K562 (cell line): ENCODE results near the gene ALS2CL. TPM values are rescaled to one million over a fixed set of nuclear protein-coding genes. Genes with fewer than 3 reads are reported as not detected.

Experiments used
- ATAC-seq: fragments of 200-7000 bp; cut with Tn5 transposase; 3 replicates; pipeline ENCODE4 v1.9.1; 2020; ENCODE audit warnings: moderate library complexity
- BruUV-seq: library from RNA; stranded (reverse); fragments of 400-500 nt; replicated peaks from 2 replicates; lab custom pipeline; 2021; lab: Mats Ljungman, UMichigan
- CTCF ChIA-PET: fragments of 300-600 bp; formaldehyde crosslinking; extraction: SDS; loops from one replicate; lab custom pipeline; 2021; ENCODE audit warnings: low intra/inter-chr PET ratio; lab: Yijun Ruan, JAX
- POLR2A ChIA-PET: fragments of 300-600, 350-650 bp; sonication (Branson Sonifier 250); formaldehyde crosslinking; extraction: SDS; loops from one replicate; lab custom pipeline; 2021; ENCODE audit warnings: antibody characterized with exemption, inconsistent platforms; lab: Yijun Ruan, JAX
- DNase-seq, 4 experiments: peaks; one replicate each; pipeline versions ENCODE4 v3.0.0 to v3.0.0-alpha.2; 2011 to 2018; ENCODE audit warnings: low spot score in 3 of 4, mixed read lengths in 3 of 4; ENCODE audit errors: extremely low read depth in 1 of 4
- FAIRE-seq: peaks from 2 replicates; lab custom pipeline; 2011; peaks lifted over from hg19 to GRCh38; lab: Jason Lieb, UNC
- H2AFZ ChIP-seq: 2 replicates; pipeline ENCODE4 v1.6.0; 2011; ENCODE audit warnings: low read depth, low read length, control low read depth, inconsistent platforms
- H3K27ac ChIP-seq: fragments of 200-600 bp; 3 replicates; pipeline ENCODE4 v1.8.0; 2011; ENCODE audit warnings: low read depth, mild to moderate bottlenecking, control low read depth, inconsistent platforms, low read length, moderate library complexity, mixed read lengths; ENCODE audit errors: extremely low read depth
- H3K27me3 ChIP-seq, 2 experiments: fragments of 300-600 bp in 1 of 2; 2 replicates in 1 of 2; 3 replicates in 1 of 2; pipeline versions ENCODE4 v1.6.0 to v1.8.0; 2011; ENCODE audit warnings: inconsistent platforms in 2 of 2, low read length in 2 of 2, mild to moderate bottlenecking in 1 of 2, mixed read lengths in 1 of 2, moderate library complexity in 1 of 2; ENCODE audit not compliant: control insufficient read depth in 2 of 2, insufficient read depth in 2 of 2
- H3K36me3 ChIP-seq: fragments of 300-600 bp; 3 replicates; pipeline ENCODE4 v1.8.0; 2011; ENCODE audit warnings: mild to moderate bottlenecking, low read length, inconsistent platforms; ENCODE audit not compliant: control insufficient read depth, insufficient read depth
- H3K4me1 ChIP-seq, 2 experiments: fragments of 200-600 bp in 1 of 2; replicated peaks in 1 of 2; 2 replicates in 1 of 2; 3 replicates in 1 of 2; pipeline versions ENCODE4 v1.5.1 to v1.8.0; 2011; ENCODE audit warnings: inconsistent platforms in 2 of 2, low read length in 2 of 2, mild to moderate bottlenecking in 1 of 2, mixed read lengths in 1 of 2, moderate library complexity in 1 of 2; ENCODE audit not compliant: control insufficient read depth in 2 of 2, insufficient read depth in 2 of 2
- H3K4me2 ChIP-seq: 2 replicates; pipeline ENCODE4 v1.6.1; 2011; ENCODE audit warnings: low read length, control low read depth, inconsistent platforms, mixed read lengths; ENCODE audit not compliant: insufficient read depth
- H3K4me3 ChIP-seq: fragments of 200-600 bp; sonication (generic), shearing (Covaris generic); 2 replicates; pipeline ENCODE4 v1.5.1; 2016; ENCODE audit warnings: control low read depth, inconsistent platforms
- H3K79me2 ChIP-seq: fragments of 200-600 bp; 3 replicates; pipeline ENCODE4 v1.8.0; 2011; ENCODE audit warnings: low read length, inconsistent platforms; ENCODE audit not compliant: control insufficient read depth, insufficient read depth
- H3K9ac ChIP-seq, 2 experiments: 2 replicates each; pipeline versions ENCODE4 v1.6.0 to v1.6.1; 2011; ENCODE audit warnings: low read depth in 2 of 2, low read length in 2 of 2, control low read depth in 1 of 2, inconsistent platforms in 1 of 2, mild to moderate bottlenecking in 1 of 2, mixed read lengths in 1 of 2; ENCODE audit not compliant: insufficient read depth in 1 of 2
- H3K9me1 ChIP-seq: one replicate; pipeline ENCODE4 v1.6.0; 2011; ENCODE audit warnings: inconsistent platforms, mild to moderate bottlenecking, low read length, moderate library complexity; ENCODE audit not compliant: control insufficient read depth, insufficient read depth
- H3K9me3 ChIP-seq: replicated peaks from 2 replicates; pipeline ENCODE4 v1.5.1; 2011; ENCODE audit warnings: low read depth, low read length, inconsistent platforms; ENCODE audit not compliant: control insufficient read depth, insufficient read depth
- H4K20me1 ChIP-seq: replicated peaks from 2 replicates; pipeline ENCODE4 v1.6.1; 2011; ENCODE audit warnings: low read length, inconsistent platforms, mixed read lengths; ENCODE audit not compliant: control insufficient read depth, insufficient read depth
- DPF2 ChIP-seq: fragments of 450-650 bp; IDR thresholded peaks from 2 replicates; pipeline ENCODE4 v1.6.1; 2016
- GTF3C2 ChIP-seq: IDR thresholded peaks from 3 replicates; pipeline ENCODE4 v1.6.1; 2011; ENCODE audit warnings: borderline replicate concordance, mild to moderate bottlenecking, moderate library complexity; ENCODE audit not compliant: insufficient read length; ENCODE audit errors: extremely low read depth
- MAFF ChIP-seq: IDR thresholded peaks from 2 replicates; pipeline ENCODE4 v1.6.1; 2012; ENCODE audit warnings: low read length, improper control_type of control experiment
- NFRKB ChIP-seq: fragments of 450-650 bp; IDR thresholded peaks from 2 replicates; pipeline ENCODE4 v1.6.1; 2016; ENCODE audit warnings: low read depth
- SLC30A9 ChIP-seq: fragments of 250-450 bp; sonication (Bioruptor Pico); IDR thresholded peaks from 2 replicates; pipeline ENCODE4 v1.8.0; 2022; ENCODE audit warnings: mild to moderate bottlenecking, moderate library complexity
- STAT6 ChIP-seq: sonication (generic); formaldehyde crosslinking; IDR thresholded peaks from 2 replicates; pipeline ENCODE4 v1.8.1; 2023; ENCODE audit warnings: mild to moderate bottlenecking, missing genetic modification reagents
- ZNF696 ChIP-seq: fragments of 250-450 bp; sonication (Bioruptor Pico); conservative IDR thresholded peaks from 2 replicates; pipeline ENCODE4 v1.4.0; 2020; ENCODE audit warnings: mild to moderate bottlenecking, moderate library complexity
- WGBS: fragments of 100-300 bp; shearing (Covaris generic); methylation state at CpG from one replicate; pipeline ENCODE4 v1.1.6; 2016; ENCODE audit warnings: low coverage, mixed read lengths; ENCODE audit not compliant: insufficient coverage; ENCODE audit errors: missing lambda C conversion rate; 5-methylcytosine and 5-hydroxymethylcytosine counted together
- in situ Hi-C: fragments of 300-500 bp; cut with MboI; formaldehyde crosslinking; loops from 4 replicates; pipeline ENCODE4 v1.15.0; 2018; ENCODE audit warnings: inconsistent platforms, mixed read lengths
- intact Hi-C: fragments of 100-400 bp; cut with micrococcal nuclease; formaldehyde crosslinking; loops from 2 replicates; pipeline ENCODE4 v1.14.2; 2022
- polyA plus RNA-seq, 8 experiments: library from polyadenylated mRNA; depleted of rRNA in 4 of 8; stranded (reverse) in 5 of 8; unstranded in 3 of 8; fragments of >200 nt; fragmentation: Nextera tagmentation in 2 of 8; fragmentation: Illumina TruSeq in 1 of 8; extraction: Ambion mirVana in 2 of 8; extraction: Trizol in 1 of 8; gene quantifications; 2 replicates each; pipeline versions ENCODE4 v1.2.1 to v1.2.3, GENCODE V29; 2011 to 2014; ENCODE audit warnings: inconsistent platforms in 1 of 8, missing spikeins in 1 of 8
- total RNA-seq, 7 experiments: library from RNA; depleted of rRNA in 6 of 7; stranded (reverse); fragments of >200 nt in 6 of 7; fragmentation: Illumina TruSeq in 2 of 7; extraction: Trizol in 2 of 7; gene quantifications; 2 replicates each; pipeline versions ENCODE4 v1.2.1 to v1.2.3, GENCODE V29; 2011 to 2021; ENCODE audit warnings: low replicate concordance in 1 of 7

The ALS2CL gene
- total and polyA plus RNA-seq, 9 of the 15 experiments (the other 6 are each of a cell fraction or from before 2014, with no cell fraction given): 0.03 to 0.13 (median 0.05) TPM; not detected in 3

GRCh38 chr3:46702246-46703012 is 8.9 kb upstream of the ALS2CL start:
- no peaks in the 10 kb centered on the region for H3K79me2 ChIP-seq
- H3K9ac ChIP-seq: no peak overlapping the region
- TF ChIP-seq DPF2 (no peak), GTF3C2 (no peak), SLC30A9 (CRISPR knock-in tag) (no peak), ZNF696 (no peak), MAFF (no peak), NFRKB (no peak), STAT6 (CRISPR knock-in tag) (no peak)
- TF ChIP-seq, all 486 proteins: peak for 0
- DNase-seq: no peak
- intact Hi-C loops (loop anchor here (10.0 kb wide), 2 partner anchors 292 to 672 kb away; no protein-coding TSS in a partner anchor), in situ Hi-C loops (no loop called here)
- H3K4me3 ChIP-seq: no peak overlapping the region
- H2AFZ ChIP-seq: no peak overlapping the region
- no peaks in the 10 kb centered on the region for H3K9me1 ChIP-seq
- POLR2A ChIA-PET: interaction anchor here (0.6 to 1.0 kb wide), 4 partner anchors 8 to 166 kb away, joined by 3 to 6 read pairs (median 4); no protein-coding TSS in a partner anchor
- FAIRE-seq: no peak
- CTCF ChIA-PET: interaction anchor here (1.1 kb wide), 1 partner anchor 164 kb away, joined by 3 read pairs; no protein-coding TSS in a partner anchor
- H3K27ac ChIP-seq: no peak overlapping the region
- H3K36me3 ChIP-seq: no peaks in the 10 kb centered on the region
- H3K4me2 ChIP-seq: no peak overlapping the region
- no peak for ATAC-seq
- WGBS: 0% methylated on average over 4 of the region's 4 CpGs
- peaks cover 30% of the 10 kb centered on the region for H4K20me1 ChIP-seq
- no peaks in the 10 kb centered on the region for H3K9me3 ChIP-seq
- BruUV-seq: no TSS peak
- H3K4me1 ChIP-seq: peaks cover 0 to 8% of the 10 kb centered on the region in 2 experiments; a peak in 2 of 5 replicates
- peaks cover 6 to 51% of the 10 kb centered on the region in 2 experiments for H3K27me3 ChIP-seq
